H54 (cell line): Measurements from ENCODE around the gene FBXO10.

Source experiments
- DNase-seq: peaks from one replicate; pipeline ENCODE4 v3.0.0; 2011; ENCODE audit warnings: low spot score, mixed read lengths; ENCODE audit not compliant: insufficient read length
- FAIRE-seq: peaks from 3 replicates; lab custom pipeline; 2011; peaks lifted over from hg19 to GRCh38; lab: Jason Lieb, UNC
- POLR2A ChIP-seq: IDR thresholded peaks from 2 replicates; pipeline ENCODE4 v1.6.1; 2011; ENCODE audit warnings: low read depth, mild to moderate bottlenecking, low read length

Gene FBXO10

GRCh38 chr9:37575001-37575400, 1.2 kb downstream of the FBXO10 start:
- FAIRE-seq = no peak
- TF ChIP-seq POLR2A = no peak
- no peak for DNase-seq

DNA sequence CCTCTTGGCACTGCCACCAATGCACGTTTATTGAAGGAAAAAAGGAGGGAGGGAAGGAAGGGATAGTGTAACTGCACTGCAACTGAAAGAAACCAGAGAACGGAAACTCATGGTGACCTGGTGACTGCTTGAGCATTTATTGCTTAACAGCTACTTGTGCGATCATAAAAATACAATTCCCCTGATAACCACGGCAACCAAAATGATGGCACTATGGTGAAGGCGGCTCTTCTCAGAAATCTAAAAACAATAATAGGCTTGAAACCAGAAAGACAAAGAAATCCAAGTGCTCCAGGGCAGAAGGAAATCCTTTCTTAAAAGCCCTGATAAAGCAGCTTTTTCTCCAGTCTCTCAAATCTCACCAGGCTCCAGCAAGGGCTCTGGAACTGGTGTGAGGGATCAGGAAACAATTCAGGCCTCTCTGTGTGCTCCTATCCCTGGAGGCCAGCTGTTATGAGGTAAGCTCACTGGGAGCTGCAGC, 1.9 kb downstream of the FBXO10 start:
- TF ChIP-seq POLR2A = no peak
- DNase-seq (no peak), FAIRE-seq (no peak)

DNA sequence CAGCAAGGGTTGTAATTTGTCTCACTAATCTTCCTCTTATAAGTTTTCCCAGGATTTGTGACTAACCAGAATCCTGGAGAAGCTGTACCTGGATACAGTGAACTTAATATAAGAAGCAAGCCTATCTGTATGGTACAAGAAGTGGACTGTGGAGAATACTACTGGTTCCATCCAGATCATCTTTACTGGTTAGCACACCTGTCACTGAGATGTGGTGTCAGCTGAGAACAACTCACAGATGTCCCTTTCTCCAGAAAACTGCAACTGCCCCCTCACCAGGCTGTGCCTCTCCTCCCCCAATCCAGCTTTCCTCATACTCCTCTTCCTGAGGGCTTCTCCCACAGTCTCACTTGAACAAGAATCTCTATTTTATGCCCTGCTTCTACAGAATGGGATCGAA, 4.9 kb downstream of the FBXO10 start:
- DNase-seq (no peak), FAIRE-seq (no peak)
- TF ChIP-seq POLR2A = no peak

DNA sequence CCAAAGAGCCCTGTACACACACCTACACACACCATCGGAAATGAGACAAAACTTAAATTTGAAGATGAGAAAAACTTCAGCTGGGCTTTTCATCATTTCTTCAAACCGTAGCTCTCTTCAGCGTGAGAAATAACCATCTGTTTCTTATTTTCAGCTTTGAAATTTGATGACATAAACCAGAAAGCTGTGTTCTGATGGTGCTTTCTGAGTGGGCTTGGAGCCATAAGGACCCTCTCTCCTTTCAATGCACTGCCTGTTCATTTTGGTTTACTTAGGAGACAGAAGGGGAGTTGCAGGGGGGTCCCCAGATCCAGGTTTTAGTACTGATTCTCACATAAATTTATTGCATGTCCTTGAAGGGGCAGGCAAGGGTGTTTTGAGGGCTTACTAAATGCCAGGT, 9.5 kb downstream of the FBXO10 start:
- FAIRE-seq (no peak), DNase-seq (no peak)
- no peak for TF ChIP-seq POLR2A

- no peak for FAIRE-seq
- TF ChIP-seq POLR2A = no peak
These were observed 10.2 kb downstream of the FBXO10 start for GRCh38 chr9:37565661-37566618.

GRCh38 chr9:37564916-37565315, 11.3 kb downstream of the FBXO10 start:
- FAIRE-seq (no peak), DNase-seq (no peak)
- TF ChIP-seq POLR2A = no peak

More at GRCh38 chr9:37565661-37566618, 10.2 kb downstream of the FBXO10 start:
- no peak for DNase-seq

GRCh38 chr9:37563806-37564513, 12.2 kb downstream of the FBXO10 start:
- DNase-seq (no peak), FAIRE-seq (no peak)
- TF ChIP-seq POLR2A = no peak

- no peak for DNase-seq
- no peak for TF ChIP-seq POLR2A
- FAIRE-seq = no peak
These were observed 13.4 kb downstream of the FBXO10 start for GRCh38 chr9:37562826-37563225.

- FAIRE-seq (no peak), DNase-seq (no peak)
- TF ChIP-seq POLR2A = no peak
These were observed 14.5 kb downstream of the FBXO10 start for GRCh38 chr9:37561682-37562081.

DNA sequence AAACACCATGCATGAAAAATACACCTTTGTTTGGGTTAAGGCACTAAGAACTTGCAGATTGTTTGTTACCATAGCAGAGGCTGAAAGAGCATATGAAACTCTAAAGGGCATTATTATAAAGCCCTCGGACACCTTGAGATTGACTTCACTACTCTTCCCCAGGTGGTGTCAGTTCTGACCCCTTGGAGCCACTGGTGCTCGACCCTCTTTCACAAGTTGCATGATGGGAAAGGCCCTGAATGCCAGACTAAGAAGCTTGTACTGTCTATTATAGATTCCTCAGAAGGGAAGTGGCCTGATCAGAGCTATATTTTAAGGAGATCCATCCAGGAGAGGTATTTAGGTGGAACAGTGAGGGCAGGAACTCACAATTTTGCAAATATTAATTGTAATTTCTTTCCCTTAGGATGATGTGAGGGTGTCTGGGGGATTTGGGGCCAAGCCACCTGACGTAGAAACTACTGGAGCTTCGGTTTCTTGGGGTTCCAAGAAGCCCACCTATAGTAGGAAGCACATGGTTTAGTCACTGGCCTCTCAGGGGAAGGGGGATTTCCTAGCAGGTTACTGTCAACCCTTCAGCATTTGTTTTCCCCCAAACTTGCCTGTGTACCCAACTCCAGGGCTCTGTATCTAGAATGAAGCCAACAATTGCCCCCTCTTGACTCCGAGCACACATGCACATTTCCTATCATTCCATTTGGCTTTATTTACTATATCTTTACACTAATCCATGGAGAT, 16.2 kb downstream of the FBXO10 start:
- no peak for FAIRE-seq
- no peak for TF ChIP-seq POLR2A
- DNase-seq = no peak

- no peak for TF ChIP-seq POLR2A
- FAIRE-seq = no peak
- no peak for DNase-seq
These were observed 17.1 kb downstream of the FBXO10 start for GRCh38 chr9:37559125-37559524.

- TF ChIP-seq POLR2A = no peak
- DNase-seq (no peak), FAIRE-seq (no peak)
These were observed 20.4 kb downstream of the FBXO10 start for GRCh38 chr9:37555786-37556185.

- FAIRE-seq (no peak), DNase-seq (no peak)
- TF ChIP-seq POLR2A = no peak
These were observed 21.9 kb downstream of the FBXO10 start for GRCh38 chr9:37554318-37554717.
